D341Med (cell line): ENCODE results near the gene MVB12A.

Experiments
- DNase-seq: peaks from one replicate; pipeline ENCODE4 v3.0.0; 2012; ENCODE audit warnings: low spot score

The MVB12A gene

DNA sequence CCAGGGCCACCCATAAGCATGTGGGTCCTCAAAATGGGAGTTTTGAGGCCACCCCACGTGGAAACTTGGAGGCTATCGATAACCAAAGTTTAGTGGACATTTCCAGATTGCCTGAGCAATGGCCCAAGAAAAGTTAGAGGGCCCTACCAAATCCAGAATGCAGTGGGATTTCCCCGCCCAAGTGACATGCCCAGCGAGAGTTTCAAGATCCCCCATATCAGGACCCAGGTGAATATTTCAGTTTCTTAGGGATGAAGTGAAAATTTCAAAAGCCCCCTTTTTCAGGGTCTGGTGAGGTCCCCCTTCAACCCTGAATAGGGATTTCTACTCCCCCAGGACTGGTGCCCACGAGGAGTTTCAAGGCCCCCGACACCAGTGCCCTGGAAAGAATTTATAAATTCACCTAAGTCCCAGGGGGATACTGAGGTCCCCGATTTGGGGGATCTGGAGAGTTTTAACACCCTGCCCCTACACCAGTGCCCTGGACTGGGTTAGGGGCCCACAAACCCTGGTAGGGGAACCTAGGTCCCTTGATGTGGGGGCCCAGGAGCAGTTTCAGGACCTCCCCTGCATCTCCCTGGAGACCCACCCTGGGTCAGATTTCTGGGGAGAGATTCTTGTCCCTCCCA lies 15.1 kb upstream of the MVB12A start:
- DNase-seq = no peak

DNA sequence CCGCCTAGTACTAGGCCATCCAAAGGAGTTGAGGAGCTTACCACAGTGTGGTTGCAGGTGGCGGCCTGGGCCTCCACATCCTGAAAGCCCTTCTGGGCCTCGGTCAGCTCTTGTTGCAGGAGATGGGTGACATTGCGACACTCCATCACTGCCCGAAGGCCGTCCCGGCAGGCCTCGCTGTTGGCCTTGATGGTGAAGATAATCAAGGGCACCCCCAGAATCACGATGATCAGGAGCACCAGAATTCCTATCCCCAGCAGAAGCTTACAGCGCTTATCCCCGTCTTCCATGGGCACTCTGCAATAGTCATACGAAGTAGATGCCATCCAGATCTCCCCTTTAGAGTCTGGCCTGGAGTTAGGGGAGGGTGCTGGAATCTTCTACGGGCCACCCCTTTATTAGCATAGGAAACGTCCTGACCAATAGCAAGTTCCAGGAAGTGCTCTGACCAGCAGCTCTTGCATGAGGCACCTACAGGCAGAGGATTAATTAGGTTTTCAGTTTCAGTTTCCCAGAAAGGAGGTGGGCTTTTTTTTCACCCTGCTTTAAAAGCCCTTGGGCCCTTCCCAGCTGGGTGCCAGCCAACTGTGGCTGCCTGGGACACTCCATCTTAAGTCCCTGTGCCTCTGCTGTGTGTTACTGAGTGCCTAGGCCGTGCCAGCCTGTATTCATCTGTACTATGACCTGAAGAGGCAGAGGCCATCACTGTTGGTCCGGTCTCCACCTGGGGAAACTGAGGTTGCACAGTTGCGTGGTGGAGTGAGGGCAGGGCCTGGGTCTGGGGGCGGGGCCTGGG lies 14.4 kb upstream of the MVB12A start, which contains the start of gene BST2:
Gene BST2 (minus strand): TSS at position 381 of the 796 bp plus-strand sequence. CDS start 55 bp downstream, at position 326.
- DNase-seq = no peak

DNA sequence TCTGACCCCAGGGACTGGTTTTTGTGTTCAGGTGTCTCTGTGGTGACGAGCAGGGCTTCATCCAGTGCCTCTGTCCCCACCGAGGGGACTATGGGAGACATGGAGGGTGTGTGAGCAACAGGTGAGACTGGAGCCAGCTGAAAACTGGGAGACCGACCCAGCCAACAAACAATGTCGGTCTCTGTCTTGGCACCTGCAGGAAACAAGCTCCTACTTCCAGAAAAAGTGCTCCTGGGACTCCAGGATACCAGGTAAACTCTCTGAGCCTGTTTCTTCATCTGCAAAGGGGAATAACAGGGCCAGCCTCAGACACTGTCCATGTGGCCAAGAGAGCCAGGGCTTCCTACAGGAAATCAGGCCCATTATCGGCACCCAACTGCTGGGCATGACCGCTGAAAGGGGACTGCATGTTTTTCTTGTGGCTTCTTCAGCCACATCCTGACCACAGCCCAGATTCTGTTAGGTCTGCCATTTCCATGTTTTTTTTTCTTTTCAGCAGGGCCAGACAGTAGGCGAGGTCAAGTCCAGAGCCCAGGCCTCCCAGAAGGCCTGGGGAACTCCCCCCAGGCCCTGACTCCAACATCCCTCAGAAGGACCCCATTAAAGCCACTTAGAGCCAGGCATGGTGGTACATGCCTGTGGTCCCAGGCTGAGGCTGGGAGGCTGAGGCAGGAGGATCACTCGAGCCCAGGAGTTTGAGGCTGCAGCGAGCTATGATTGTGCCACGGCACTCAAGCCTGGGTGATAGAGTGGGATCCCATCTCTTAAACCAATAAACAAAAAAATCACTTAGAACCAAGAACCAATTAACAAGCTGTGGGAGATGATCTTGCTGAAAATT lies 13.6 kb upstream of the MVB12A start:
- DNase-seq = no peak

DNA sequence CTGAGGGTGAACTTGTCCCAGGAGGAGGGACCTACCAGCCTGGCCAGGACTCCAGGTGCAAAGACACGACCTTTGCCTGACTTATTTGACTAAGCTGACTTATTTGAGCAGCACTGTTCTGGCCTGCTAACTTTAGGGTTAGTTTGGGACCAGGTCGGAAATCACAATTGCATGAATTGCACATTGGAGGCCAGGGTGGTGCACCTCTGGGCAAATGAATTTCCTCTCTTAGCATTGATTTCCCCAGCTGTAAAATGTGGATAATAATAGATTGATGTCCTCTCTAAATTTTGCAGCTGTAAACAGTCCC lies 13.0 kb upstream of the MVB12A start:
- no peak for DNase-seq

DNA sequence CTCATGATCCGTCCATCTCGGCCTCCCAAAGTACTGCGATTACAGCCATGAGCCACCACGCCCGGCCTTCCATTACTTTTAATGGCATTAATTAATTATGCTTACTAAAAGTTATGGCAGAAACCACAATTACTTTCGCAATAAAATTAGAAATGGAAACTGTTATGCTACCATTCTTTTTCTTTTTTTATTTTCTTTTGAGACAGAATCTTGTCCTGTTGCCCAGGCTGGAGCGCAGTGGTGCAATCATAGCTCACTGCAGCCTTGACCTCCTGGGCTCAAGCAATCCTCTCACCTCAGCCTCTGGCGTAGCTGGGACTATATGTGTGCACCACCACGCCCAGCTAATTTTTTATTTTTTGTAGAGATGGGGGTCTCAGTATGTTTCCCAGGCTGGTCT lies 9.9 kb upstream of the MVB12A start:
- no peak for DNase-seq

DNA sequence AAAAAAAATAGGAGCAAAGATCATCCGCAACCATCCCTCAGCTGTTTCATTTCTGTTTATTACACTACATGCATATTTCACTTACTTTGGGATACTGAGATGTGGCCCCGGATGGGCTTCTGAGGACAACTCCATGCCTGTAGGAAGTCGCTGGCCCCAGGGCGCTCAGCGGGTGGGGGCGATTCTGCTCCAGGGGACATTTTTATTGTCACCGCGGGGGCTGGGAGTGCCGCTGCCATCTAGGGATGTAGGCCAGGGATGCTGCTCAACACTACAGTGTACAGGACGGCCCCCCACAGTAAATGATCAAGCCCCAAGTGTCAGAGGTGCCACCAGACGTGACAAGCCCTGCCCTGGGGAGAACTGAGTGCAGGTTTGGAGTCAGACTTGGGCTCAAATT lies 8.0 kb upstream of the MVB12A start:
- DNase-seq = peak; percentile 14

DNA sequence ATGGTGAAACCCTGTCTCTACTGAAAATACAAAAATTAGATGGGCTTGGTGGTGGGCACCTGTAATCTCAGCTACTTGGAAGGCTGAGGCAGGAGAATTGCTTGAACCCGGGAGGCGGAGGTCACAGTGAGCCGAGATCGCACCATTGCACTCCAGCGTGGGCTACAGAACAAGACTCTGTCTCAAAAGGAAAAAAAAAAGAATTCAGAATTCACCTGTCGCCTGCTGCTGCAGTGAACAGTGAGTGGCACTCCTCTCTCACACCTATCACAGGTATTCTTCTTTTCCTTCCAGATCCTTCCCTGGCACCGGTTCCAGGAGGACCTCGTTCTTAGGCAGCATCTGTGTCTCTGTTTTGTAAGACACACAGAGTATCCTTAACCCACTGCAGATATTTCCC lies 5.8 kb upstream of the MVB12A start:
- DNase-seq = no peak

DNA sequence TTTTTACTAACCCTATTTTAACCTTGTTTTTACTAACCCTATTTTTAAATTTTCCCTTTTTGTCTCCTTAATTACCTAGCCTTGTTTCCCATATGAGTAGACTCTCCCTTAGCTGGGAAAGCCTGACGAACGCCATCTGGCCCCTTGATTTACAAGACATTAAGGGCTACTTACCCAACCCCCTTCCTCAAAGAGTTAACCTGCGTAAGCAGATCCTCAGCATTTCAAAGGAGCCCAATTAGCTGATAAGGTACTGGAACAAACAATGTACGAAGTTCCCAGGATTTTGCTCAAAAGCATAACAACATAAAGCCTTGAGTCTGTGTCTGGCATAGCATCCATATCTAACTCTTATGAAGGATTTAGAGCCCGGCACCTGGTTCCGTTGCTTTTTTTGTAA lies 4.7 kb upstream of the MVB12A start:
- DNase-seq = no peak

DNA sequence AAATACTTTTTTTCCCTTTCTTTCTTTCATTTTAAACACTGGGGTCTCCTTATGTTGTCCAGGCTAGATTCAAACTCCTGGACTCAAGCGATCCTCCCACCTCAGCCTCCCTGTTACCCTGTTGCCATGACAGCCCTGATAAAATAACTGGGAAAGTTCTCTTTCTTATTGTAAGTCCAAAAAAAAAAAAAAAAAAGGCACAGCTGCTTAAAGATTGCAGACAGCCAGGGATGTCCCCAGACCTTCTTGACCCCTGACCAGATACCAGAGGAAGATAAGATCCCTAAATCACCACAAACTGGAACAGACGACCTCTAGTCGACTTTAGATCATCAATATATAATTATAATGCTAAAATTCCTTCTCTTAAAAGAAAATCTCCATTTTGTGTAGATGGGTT lies 1.1 kb upstream of the MVB12A start:
- DNase-seq = no peak

DNA sequence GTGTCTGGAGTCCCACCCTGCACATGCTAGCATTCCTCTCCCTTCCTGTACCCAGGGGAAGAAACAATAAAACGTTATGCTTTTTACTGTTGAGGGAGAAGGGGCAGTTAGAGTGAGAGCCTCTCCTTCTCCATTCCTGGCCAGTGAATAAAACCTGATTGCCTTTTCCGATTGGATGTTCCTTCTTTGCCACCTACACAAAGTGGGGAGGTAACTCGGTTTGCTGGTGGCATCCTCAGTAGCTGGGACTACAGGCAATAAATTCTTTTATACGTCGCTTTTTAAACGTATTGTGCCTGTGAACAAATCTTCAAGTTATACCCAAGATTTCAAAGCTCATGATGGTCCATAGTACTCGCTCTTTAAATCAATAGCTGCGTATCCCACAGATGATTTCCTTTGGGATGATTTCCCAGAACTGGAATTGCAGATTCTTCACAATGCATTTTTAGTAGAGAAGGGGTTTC lies 660 bp upstream of the MVB12A start:
- no peak for DNase-seq

DNA sequence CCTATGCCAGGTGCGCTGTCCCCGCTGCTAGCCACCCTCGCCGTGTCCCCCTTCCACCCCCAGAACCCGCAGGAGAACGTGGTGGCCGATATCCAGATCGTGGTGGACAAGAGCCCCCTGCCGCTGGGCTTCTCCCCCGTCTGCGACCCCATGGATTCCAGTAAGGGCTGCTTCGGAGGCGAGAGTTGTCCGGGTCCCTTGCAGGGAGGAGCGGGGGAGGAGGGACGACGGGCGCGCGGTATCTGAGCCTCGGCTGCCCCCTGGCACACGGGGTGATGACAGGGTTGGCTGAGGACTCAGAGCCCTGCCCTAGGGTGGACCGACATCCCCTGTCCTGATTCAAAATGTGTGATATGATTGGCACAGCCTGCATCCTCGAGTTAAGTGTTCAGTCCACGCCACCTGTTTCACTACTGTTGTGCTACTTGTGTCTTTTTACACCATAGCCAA lies 653 bp downstream of the MVB12A start:
- DNase-seq = peak; percentile 82

DNA sequence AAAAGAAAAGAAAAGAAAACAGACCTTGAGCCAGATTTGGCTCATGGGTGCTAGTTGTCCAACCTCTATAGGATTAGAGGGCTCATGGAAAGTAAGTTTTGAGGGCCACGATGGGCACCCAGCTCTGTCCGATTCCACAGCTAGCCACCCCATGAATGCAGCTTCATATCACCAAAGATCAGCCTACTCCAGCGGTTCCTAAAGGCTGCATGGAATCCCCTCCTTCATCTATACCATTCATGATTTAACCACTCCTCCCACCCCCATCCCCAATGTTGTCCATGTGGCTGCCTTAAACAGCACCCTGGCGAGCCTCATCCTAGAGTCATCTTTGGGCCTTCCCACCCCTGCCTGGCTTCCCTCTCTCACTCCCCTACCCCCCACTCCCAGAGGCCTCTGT lies 2.1 kb downstream of the MVB12A start:
- no peak for DNase-seq

DNA sequence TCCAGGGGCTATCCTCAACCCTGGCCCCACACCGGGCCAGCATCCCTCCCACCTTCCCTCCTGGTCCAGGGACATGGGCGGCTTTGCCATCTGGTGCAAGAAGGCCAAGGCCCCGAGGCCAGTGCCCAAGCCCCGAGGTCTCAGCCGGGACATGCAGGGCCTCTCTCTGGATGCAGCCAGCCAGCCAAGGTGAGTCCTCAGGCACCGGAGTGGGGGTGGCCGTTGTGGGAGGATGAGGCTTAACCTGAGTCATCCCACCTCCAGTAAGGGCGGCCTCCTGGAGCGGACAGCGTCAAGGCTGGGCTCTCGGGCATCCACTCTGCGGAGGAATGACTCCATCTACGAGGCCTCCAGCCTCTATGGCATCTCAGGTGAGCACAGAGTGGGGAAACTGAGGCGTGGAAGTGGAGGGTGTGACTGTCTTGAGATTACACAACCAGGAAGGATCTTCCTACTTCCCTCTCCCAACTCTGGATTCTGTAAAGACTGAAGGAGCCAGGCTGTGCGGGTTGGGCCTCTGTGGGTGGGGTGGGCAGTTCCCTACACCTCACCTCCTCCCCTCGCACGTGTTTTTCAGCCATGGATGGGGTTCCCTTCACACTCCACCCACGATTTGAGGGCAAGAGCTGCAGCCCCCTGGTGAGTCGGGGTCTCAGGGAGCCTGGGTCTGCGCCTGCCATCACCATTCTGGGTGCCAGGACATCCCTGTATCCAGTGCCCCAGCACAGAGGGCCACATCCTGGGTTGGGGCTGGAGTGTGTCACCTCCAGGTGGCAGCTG lies 3.8 kb downstream of the MVB12A start:
- DNase-seq = no peak

DNA sequence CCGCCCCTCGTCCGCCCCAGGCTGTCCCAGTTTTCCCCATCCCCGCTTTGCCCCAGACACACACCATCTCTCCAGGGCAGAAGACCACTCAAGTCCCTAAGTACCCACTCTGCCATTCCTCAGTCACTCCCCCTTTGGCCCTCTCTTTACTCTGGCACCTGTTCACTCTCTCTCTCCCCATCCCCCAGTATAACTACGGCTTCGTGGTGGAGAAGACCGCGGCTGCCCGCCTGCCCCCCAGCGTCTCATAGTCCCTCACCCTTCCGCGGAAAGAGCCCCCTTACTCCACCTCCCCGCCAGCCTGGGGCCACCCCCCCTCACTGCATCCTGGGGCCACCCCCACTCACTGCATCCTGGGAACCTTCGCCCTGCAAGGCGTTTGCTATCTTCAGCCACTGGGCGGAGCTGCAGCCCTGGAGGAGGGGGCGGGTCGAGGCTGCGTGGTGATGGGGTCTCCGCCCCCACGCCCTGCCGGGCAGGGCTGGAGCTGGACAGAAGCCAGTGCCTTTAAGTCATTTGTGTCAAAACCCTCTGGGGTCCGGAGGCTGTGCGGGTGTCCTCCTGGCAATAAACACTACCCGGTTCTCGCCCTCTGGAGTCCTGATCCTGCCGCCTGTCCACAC lies 5.0 kb downstream of the MVB12A start:
- peak; percentile 86 for DNase-seq

DNA sequence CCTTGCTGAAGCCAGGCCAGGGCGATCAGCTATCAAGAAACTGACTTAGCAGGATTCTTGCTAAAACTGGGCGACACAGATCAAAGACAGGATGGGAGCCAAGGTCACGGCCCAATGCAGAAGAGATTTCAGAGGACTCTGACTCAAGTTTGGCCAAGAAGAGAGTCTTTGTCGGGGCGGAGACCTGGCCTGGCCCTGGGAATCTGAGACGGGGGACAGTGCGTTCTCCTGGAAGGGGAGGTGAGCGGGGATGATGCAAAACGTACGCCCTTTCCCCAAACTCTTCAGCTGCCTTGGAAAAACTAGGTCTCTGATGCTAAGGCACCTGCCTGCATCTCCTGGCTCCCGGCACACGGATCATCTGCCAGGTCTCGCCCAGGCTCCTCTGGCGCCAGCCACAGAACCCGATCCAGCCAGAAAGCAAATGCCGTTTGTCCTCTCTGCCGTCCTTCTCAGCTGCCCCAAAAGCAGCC lies 9.8 kb downstream of the MVB12A start:
- no peak for DNase-seq

DNA sequence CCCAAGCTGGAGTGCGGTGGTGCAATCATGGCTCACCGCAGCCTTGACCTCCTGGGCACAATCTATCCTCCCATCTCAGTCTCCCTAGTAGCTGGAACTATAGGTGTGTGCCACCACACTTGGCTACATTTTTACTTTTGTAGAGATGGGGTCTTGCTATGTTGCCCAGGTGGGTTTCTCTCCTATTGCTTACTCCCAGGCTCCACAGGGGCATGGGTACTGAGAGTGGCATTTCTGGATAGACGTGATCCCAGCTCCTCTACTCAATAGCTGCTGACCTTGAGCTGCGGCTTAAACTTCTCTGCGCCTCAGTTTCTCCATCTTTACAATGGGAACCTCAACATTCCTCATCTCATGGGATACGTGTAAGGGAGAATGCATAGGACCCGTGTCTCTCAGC lies 11.6 kb downstream of the MVB12A start:
- no peak for DNase-seq

DNA sequence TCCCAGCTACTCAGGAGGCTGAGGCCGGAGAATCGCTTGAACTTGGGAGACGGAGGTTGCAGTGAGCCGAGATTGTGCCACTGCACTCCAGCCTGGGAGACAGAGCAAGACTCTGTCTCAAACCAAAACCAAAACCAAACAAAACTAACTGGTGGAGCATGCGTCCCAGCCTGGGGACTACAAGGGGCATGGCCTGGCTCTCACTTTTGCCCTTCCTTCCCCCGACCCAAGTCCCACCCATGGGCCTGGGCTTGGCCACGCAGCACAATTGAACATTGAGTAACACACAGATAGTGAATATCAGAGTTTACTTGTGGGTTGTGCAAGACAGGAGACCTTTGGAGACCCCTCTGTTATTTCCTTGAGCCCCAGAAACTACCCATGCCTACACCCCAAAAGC lies 15.4 kb downstream of the MVB12A start:
- no peak for DNase-seq

DNA sequence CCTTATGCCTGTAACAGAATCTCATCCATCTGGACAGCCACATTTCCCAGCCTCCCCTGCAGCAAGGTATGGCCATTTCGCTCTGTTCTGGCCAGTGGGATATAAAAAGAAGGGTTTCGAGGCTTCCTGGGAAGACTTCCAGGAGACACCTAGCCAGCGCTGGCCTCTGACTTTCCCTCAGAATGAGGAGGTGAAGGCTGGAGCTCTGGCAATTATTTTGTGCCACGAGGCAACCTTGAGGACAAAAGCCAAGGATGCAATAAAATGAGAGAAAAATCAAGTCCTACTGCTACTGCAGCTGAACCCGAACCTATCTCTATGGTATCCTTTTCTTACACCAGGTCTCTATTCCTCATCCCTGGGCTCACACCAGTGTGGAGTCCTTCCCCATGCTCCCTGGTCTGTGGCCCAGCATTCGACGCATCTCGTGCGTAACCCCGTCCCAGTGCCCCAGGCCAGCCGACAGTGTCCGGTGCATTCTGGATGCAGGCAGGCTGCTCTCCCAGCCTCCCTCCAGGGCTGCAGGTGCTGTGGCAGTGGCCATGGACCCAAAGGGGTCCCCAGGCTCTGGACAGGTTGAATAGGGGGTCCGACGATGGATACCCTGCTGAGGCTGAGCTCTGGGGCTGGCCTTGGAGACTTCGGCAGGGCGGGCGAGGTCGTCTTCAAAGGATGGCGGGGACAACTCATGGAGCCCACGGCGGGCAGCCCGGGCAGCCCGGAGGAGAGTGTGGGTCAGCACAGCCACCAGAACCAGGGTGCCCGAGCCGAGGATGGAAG lies 16.4 kb downstream of the MVB12A start:
- no peak for DNase-seq

DNA sequence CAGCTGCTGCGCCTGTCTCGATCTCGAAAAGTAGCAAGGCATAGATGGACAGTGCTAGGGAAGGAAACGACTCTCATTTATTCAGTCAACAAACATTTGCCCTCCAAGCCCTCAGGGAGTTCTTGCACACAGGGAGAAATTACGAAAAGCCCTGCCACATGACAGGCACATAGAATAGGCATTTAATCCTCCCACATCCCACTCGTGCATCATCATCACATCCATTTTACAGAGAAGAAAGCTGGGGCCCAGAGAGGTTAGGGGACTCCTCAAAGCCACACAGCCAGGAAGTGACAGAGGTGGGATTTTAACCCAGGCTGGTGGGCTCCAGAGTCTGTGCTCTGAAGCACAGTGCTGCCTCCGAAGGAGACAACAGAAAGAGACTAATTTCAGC lies 17.0 kb downstream of the MVB12A start:
- no peak for DNase-seq

DNA sequence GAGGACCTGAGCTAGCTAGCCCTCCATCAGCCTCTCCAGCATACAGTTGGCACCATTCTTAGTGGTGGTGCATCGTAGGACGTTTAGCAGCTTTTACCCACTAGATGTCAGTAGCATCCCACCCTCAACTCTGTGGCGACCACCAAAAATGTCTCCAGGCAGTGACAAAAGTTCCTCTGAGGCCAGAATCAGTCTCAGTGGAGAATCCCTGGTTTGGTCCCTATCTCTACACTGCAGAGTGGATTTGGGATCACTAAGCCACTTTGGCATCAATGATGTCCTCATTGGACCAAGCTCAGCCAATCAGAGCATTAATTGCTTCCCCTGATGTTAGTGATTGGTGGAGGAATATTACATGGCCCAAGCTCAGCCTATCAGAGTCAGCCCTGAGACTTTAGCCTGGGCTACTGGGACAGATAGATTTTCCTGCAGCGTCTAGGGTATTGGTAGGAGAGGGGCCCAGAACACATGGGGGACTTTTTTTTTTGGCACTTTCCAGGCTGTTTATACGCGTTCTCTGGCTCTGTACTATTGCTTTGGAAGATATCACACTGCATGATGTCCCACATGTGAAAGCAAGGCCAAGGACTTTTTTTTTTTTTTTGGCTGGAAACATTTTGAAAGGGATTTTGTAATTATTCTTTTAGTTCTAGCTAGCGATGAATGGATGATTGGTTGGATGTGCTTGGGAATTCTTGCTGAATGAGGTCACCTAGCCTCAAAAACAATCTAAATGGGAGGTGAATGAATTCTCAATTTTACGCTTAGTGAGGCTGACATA lies 21.6 kb downstream of the MVB12A start:
- DNase-seq = peak; percentile 59
